GM23338 (cell line): ENCODE data around the gene TNPO3.

Experiments
- CREB1 ChIP-seq: fragments of 250-450 bp; sonication (Bioruptor Pico); IDR thresholded peaks from 2 replicates; pipeline ENCODE4 v1.5.0; 2020; ENCODE audit warnings: low read depth, mild to moderate bottlenecking, moderate library complexity
- EZH2 ChIP-seq: fragments of 200-600 bp; sonication (generic); IDR thresholded peaks from one replicate; pipeline ENCODE4 v1.8.0; 2017; ENCODE audit warnings: antibody characterized with exemption, mild to moderate bottlenecking, low read depth; ENCODE audit not compliant: unreplicated experiment
- EZH2phosphoT487 ChIP-seq: fragments of 200-600 bp; sonication (generic); IDR thresholded peaks from one replicate; pipeline ENCODE4 v1.8.1; 2018; ENCODE audit warnings: antibody characterized with exemption; ENCODE audit not compliant: unreplicated experiment
- JUNB ChIP-seq: IDR thresholded peaks from one replicate; pipeline ENCODE4 v1.6.1; 2016; ENCODE audit warnings: antibody characterized with exemption; ENCODE audit not compliant: unreplicated experiment
- POLR2AphosphoS5 ChIP-seq: IDR thresholded peaks from 2 replicates; pipeline ENCODE4 v1.6.1; 2016; ENCODE audit warnings: antibody characterized with exemption, low read depth
- TF ChIP-seq, protein P1 (sequence below), 2 experiments: fragments of 200-600 bp in 1 of 2; sonication (generic) in 1 of 2; conservative IDR thresholded peaks; 2 replicates each; pipeline versions ENCODE4 v1.5.1 to v1.6.1; 2016 to 2017; ENCODE audit warnings: antibody characterized with exemption in 2 of 2, low read depth in 2 of 2, mild to moderate bottlenecking in 2 of 2, moderate library complexity in 1 of 2
- TF ChIP-seq, protein P2 (sequence below): IDR thresholded peaks from one replicate; pipeline ENCODE4 v1.6.1; 2018; ENCODE audit warnings: antibody characterized with exemption; ENCODE audit not compliant: unreplicated experiment

- TF ChIP-seq EZH2phosphoT487 (no peak), EZH2 (no peak), POLR2AphosphoS5 (no peak), CREB1 (CRISPR knock-in tag) (no peak), JUNB (no peak)
- TF ChIP-seq, protein P1, sequence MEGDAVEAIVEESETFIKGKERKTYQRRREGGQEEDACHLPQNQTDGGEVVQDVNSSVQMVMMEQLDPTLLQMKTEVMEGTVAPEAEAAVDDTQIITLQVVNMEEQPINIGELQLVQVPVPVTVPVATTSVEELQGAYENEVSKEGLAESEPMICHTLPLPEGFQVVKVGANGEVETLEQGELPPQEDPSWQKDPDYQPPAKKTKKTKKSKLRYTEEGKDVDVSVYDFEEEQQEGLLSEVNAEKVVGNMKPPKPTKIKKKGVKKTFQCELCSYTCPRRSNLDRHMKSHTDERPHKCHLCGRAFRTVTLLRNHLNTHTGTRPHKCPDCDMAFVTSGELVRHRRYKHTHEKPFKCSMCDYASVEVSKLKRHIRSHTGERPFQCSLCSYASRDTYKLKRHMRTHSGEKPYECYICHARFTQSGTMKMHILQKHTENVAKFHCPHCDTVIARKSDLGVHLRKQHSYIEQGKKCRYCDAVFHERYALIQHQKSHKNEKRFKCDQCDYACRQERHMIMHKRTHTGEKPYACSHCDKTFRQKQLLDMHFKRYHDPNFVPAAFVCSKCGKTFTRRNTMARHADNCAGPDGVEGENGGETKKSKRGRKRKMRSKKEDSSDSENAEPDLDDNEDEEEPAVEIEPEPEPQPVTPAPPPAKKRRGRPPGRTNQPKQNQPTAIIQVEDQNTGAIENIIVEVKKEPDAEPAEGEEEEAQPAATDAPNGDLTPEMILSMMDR (conservative IDR thresholded peaks at IDR 0.05; ENCODE audit: low read depth in 2 of 2) = no peak
- TF ChIP-seq, protein P2, sequence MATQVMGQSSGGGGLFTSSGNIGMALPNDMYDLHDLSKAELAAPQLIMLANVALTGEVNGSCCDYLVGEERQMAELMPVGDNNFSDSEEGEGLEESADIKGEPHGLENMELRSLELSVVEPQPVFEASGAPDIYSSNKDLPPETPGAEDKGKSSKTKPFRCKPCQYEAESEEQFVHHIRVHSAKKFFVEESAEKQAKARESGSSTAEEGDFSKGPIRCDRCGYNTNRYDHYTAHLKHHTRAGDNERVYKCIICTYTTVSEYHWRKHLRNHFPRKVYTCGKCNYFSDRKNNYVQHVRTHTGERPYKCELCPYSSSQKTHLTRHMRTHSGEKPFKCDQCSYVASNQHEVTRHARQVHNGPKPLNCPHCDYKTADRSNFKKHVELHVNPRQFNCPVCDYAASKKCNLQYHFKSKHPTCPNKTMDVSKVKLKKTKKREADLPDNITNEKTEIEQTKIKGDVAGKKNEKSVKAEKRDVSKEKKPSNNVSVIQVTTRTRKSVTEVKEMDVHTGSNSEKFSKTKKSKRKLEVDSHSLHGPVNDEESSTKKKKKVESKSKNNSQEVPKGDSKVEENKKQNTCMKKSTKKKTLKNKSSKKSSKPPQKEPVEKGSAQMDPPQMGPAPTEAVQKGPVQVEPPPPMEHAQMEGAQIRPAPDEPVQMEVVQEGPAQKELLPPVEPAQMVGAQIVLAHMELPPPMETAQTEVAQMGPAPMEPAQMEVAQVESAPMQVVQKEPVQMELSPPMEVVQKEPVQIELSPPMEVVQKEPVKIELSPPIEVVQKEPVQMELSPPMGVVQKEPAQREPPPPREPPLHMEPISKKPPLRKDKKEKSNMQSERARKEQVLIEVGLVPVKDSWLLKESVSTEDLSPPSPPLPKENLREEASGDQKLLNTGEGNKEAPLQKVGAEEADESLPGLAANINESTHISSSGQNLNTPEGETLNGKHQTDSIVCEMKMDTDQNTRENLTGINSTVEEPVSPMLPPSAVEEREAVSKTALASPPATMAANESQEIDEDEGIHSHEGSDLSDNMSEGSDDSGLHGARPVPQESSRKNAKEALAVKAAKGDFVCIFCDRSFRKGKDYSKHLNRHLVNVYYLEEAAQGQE = no peak
These were observed 69.3 kb downstream of the TNPO3 start for GRCh38 chr7:128985660-128986059.
